AG09309 (cell line): ENCODE measurements around the gene MS4A14.

Source experiments
- DNase-seq: peaks from one replicate; pipeline ENCODE4 v3.0.0-alpha.2; 2010; ENCODE audit warnings: low read depth
- H3K4me3 ChIP-seq: 2 replicates; pipeline ENCODE4 v1.5.1; 2011; ENCODE audit warnings: mild to moderate bottlenecking, low read depth, low read length, moderate library complexity; ENCODE audit not compliant: control insufficient read depth
- CTCF ChIP-seq: IDR thresholded peaks from 2 replicates; pipeline ENCODE4 v1.5.1; 2011; ENCODE audit warnings: mild to moderate bottlenecking, low read depth, low read length, inconsistent platforms; ENCODE audit not compliant: insufficient read depth, control insufficient read depth; ENCODE audit errors: missing control alignments

Gene MS4A14

GRCh38 chr11:60371386-60371785, 24.9 kb upstream of the MS4A14 start:
- no peak for DNase-seq
- no peak for TF ChIP-seq CTCF
- no peak overlapping the region for H3K4me3 ChIP-seq

- DNase-seq: no peak
- no peak for TF ChIP-seq CTCF
- no peak overlapping the region for H3K4me3 ChIP-seq
Observed at GRCh38 chr11:60371854-60372253, 24.4 kb upstream of the MS4A14 start.

- no peak for TF ChIP-seq CTCF
- H3K4me3 ChIP-seq: no peak overlapping the region
- DNase-seq: no peak
Observed at GRCh38 chr11:60372767-60373166, 23.5 kb upstream of the MS4A14 start.

- DNase-seq: no peak
- no peak for TF ChIP-seq CTCF
- no peak overlapping the region for H3K4me3 ChIP-seq
Observed at GRCh38 chr11:60375316-60375715, 20.9 kb upstream of the MS4A14 start.

- TF ChIP-seq CTCF: no peak
- DNase-seq: no peak
- no peak overlapping the region for H3K4me3 ChIP-seq
Observed at GRCh38 chr11:60376601-60377000, 19.7 kb upstream of the MS4A14 start.

- no peak for TF ChIP-seq CTCF
- no peak for DNase-seq
- H3K4me3 ChIP-seq: no peak overlapping the region
Observed at GRCh38 chr11:60377401-60378136, 18.7 kb upstream of the MS4A14 start.

GRCh38 chr11:60378354-60378753, 17.9 kb upstream of the MS4A14 start, which contains the start of gene MS4A7:
Gene MS4A7, plus strand, starts transcription at chr11:60378532. Its CDS starts 4,610 bp downstream, at chr11:60383142.
- no peak for DNase-seq
- TF ChIP-seq CTCF: no peak
- no peak within 1 kb of the TSS for H3K4me3 ChIP-seq
